GM12878 (cell line): ENCODE results near the gene MXRA8. TPM values are rescaled to one million over a fixed set of nuclear protein-coding genes. Genes with fewer than 3 reads are reported as not detected.

Experiments used
- ASH2L ChIP-seq: fragments of 300-600, 200-600 bp; sonication (generic); IDR thresholded peaks from 2 replicates; pipeline ENCODE4 v1.6.1; 2017; ENCODE audit warnings: low read depth, mild to moderate bottlenecking, borderline replicate concordance
- CBFB ChIP-seq: IDR thresholded peaks from 2 replicates; pipeline ENCODE4 v1.6.1; 2016; ENCODE audit warnings: antibody characterized with exemption, low read depth
- CBX5 ChIP-seq: sonication (generic); IDR thresholded peaks from 2 replicates; pipeline ENCODE4 v1.6.1; 2016; ENCODE audit warnings: low read depth, moderate library complexity, mild to moderate bottlenecking, inconsistent platforms
- CHD1 ChIP-seq: IDR thresholded peaks from 2 replicates; pipeline ENCODE4 v1.6.1; 2012; ENCODE audit warnings: low read depth, low read length, improper control_type of control experiment
- CREB1 ChIP-seq: IDR thresholded peaks from 2 replicates; pipeline ENCODE4 v1.6.1; 2012; ENCODE audit warnings: low read depth, mild to moderate bottlenecking, inconsistent platforms
- DPF2 ChIP-seq: fragments of 450-650 bp; IDR thresholded peaks from 2 replicates; pipeline ENCODE4 v1.6.1; 2017; ENCODE audit warnings: mild to moderate bottlenecking
- HCFC1 ChIP-seq: fragments of 150-350 bp; IDR thresholded peaks from 2 replicates; pipeline ENCODE4 v1.6.1; 2014; ENCODE audit warnings: low read length
- HSF1 ChIP-seq: fragments of 150-350 bp; IDR thresholded peaks from 2 replicates; pipeline ENCODE4 v1.6.1; 2014; ENCODE audit warnings: mild to moderate bottlenecking, low read depth, low read length
- IKZF1 ChIP-seq: fragments of 450-650 bp; conservative IDR thresholded peaks from 2 replicates; pipeline ENCODE4 v1.6.1; 2017; ENCODE audit warnings: antibody characterized with exemption, mild to moderate bottlenecking
- JUNB ChIP-seq: IDR thresholded peaks from 2 replicates; pipeline ENCODE4 v1.6.1; 2016; ENCODE audit warnings: antibody characterized with exemption, mild to moderate bottlenecking
- NFIC ChIP-seq: IDR thresholded peaks from 2 replicates; pipeline ENCODE4 v1.6.1; 2012; ENCODE audit warnings: low read depth, mild to moderate bottlenecking, inconsistent platforms, low read length, moderate library complexity
- NFXL1 ChIP-seq: fragments of 450-650 bp; IDR thresholded peaks from 2 replicates; pipeline ENCODE4 v1.6.1; 2017; ENCODE audit warnings: antibody characterized with exemption, mild to moderate bottlenecking, borderline replicate concordance
- POLR2A ChIP-seq: IDR thresholded peaks from 2 replicates; pipeline ENCODE4 v1.6.1; 2011; ENCODE audit warnings: low read depth, mild to moderate bottlenecking, low read length
- POLR2AphosphoS2 ChIP-seq: IDR thresholded peaks from 2 replicates; pipeline ENCODE4 v1.6.1; 2011; ENCODE audit warnings: low read depth, mild to moderate bottlenecking, low read length, improper control_type of control experiment, moderate library complexity
- RAD21 ChIP-seq: IDR thresholded peaks from 2 replicates; pipeline ENCODE4 v1.6.1; 2011; ENCODE audit warnings: mild to moderate bottlenecking, low read depth, low read length, moderate library complexity; ENCODE audit not compliant: insufficient read depth
- RELA ChIP-seq: fragments of 450-650 bp; IDR thresholded peaks from 2 replicates; pipeline ENCODE4 v1.8.0; 2014; ENCODE audit warnings: borderline replicate concordance; ENCODE audit not compliant: partially characterized antibody
- SIN3A ChIP-seq: IDR thresholded peaks from 2 replicates; pipeline ENCODE4 v1.6.1; 2012; ENCODE audit warnings: low read depth, low read length, improper control_type of control experiment
- SIX5 ChIP-seq: IDR thresholded peaks from 2 replicates; pipeline ENCODE4 v1.6.1; 2011; ENCODE audit warnings: mild to moderate bottlenecking, low read depth, low read length, moderate library complexity; ENCODE audit not compliant: severe bottlenecking
- SMARCA5 ChIP-seq: fragments of 450-650 bp; IDR thresholded peaks from 2 replicates; pipeline ENCODE4 v1.6.1; 2017; ENCODE audit warnings: mild to moderate bottlenecking
- SREBF1 ChIP-seq: IDR thresholded peaks from 2 replicates; pipeline ENCODE4 v1.6.1; 2012; ENCODE audit warnings: mild to moderate bottlenecking, low read length
- SREBF2 ChIP-seq: IDR thresholded peaks from 2 replicates; pipeline ENCODE4 v1.6.1; 2012; ENCODE audit warnings: mild to moderate bottlenecking, low read length
- ZSCAN29 ChIP-seq: fragments of 450-650 bp; IDR thresholded peaks from 2 replicates; pipeline ENCODE4 v1.6.1; 2017; ENCODE audit warnings: mild to moderate bottlenecking, moderate library complexity
- polyA plus RNA-seq, 11 experiments: library from polyadenylated mRNA; depleted of rRNA in 4 of 11; unstranded in 6 of 11; stranded (reverse) in 5 of 11; fragments of >200 nt; fragmentation: Nextera tagmentation in 4 of 11; fragmentation: Illumina TruSeq in 1 of 11; extraction: Ambion mirVana in 4 of 11; extraction: Trizol in 1 of 11; gene quantifications; 1 replicate in 1 of 11; 2 replicates in 10 of 11; pipeline versions ENCODE4 v1.2.1 to v1.2.3, GENCODE V29; 2011 to 2016; ENCODE audit warnings: inconsistent platforms in 2 of 11, missing spikeins in 2 of 11, low read depth in 1 of 11
- total RNA-seq, 4 experiments: library from RNA; depleted of rRNA in 3 of 4; stranded (reverse); fragments of >200 nt in 3 of 4; fragmentation: Illumina TruSeq in 1 of 4; extraction: Trizol in 1 of 4; gene quantifications; 2 replicates each; pipeline versions ENCODE4 v1.2.1 to v1.2.3, GENCODE V29; 2013 to 2021
- TF ChIP-seq, protein P1 (sequence below): IDR thresholded peaks from 2 replicates; pipeline ENCODE4 v1.6.1; 2012; ENCODE audit warnings: low read depth, low read length, improper control_type of control experiment
- TF ChIP-seq, protein P2 (sequence below): fragments of 450-650 bp; formaldehyde crosslinking; IDR thresholded peaks from 2 replicates; pipeline ENCODE4 v1.4.0; 2020; ENCODE audit warnings: mild to moderate bottlenecking, moderate library complexity
- TF ChIP-seq, protein P3 (sequence below): fragments of 450-650 bp; IDR thresholded peaks from 2 replicates; pipeline ENCODE4 v1.6.1; 2016; ENCODE audit warnings: mild to moderate bottlenecking

Gene MXRA8
- total and polyA plus RNA-seq, 10 of the 15 experiments (the other 5 are each of a cell fraction or from before 2014, with no cell fraction given) = 0.11 to 0.54 (median 0.21) TPM; not detected in 6

GRCh38 chr1:1371746-1372711, 13.7 kb upstream of the MXRA8 start (continued):
- TF ChIP-seq, protein P1, sequence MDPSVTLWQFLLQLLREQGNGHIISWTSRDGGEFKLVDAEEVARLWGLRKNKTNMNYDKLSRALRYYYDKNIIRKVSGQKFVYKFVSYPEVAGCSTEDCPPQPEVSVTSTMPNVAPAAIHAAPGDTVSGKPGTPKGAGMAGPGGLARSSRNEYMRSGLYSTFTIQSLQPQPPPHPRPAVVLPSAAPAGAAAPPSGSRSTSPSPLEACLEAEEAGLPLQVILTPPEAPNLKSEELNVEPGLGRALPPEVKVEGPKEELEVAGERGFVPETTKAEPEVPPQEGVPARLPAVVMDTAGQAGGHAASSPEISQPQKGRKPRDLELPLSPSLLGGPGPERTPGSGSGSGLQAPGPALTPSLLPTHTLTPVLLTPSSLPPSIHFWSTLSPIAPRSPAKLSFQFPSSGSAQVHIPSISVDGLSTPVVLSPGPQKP = no peak
- no peak for TF ChIP-seq POLR2AphosphoS2
- peak; percentile 43; the same call in 1 of the 2 replicates for TF ChIP-seq POLR2A
- TF ChIP-seq CHD1 = no peak
- TF ChIP-seq SREBF2 = no peak
- TF ChIP-seq SMARCA5 = 0 out of 2 replicates have a peak, but pooled peaks have one; percentile 34
- no peak for TF ChIP-seq JUNB
- TF ChIP-seq SREBF1 = no peak
- no peak for TF ChIP-seq HCFC1
- TF ChIP-seq RELA = no peak
- no peak for TF ChIP-seq NFIC
- peak; percentile 75 for TF ChIP-seq IKZF1
- TF ChIP-seq, protein P2, sequence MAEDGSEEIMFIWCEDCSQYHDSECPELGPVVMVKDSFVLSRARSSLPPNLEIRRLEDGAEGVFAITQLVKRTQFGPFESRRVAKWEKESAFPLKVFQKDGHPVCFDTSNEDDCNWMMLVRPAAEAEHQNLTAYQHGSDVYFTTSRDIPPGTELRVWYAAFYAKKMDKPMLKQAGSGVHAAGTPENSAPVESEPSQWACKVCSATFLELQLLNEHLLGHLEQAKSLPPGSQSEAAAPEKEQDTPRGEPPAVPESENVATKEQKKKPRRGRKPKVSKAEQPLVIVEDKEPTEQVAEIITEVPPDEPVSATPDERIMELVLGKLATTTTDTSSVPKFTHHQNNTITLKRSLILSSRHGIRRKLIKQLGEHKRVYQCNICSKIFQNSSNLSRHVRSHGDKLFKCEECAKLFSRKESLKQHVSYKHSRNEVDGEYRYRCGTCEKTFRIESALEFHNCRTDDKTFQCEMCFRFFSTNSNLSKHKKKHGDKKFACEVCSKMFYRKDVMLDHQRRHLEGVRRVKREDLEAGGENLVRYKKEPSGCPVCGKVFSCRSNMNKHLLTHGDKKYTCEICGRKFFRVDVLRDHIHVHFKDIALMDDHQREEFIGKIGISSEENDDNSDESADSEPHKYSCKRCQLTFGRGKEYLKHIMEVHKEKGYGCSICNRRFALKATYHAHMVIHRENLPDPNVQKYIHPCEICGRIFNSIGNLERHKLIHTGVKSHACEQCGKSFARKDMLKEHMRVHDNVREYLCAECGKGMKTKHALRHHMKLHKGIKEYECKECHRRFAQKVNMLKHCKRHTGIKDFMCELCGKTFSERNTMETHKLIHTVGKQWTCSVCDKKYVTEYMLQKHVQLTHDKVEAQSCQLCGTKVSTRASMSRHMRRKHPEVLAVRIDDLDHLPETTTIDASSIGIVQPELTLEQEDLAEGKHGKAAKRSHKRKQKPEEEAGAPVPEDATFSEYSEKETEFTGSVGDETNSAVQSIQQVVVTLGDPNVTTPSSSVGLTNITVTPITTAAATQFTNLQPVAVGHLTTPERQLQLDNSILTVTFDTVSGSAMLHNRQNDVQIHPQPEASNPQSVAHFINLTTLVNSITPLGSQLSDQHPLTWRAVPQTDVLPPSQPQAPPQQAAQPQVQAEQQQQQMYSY (CRISPR knock-in tag) = no peak
- no peak for TF ChIP-seq ASH2L
- no peak for TF ChIP-seq SIN3A
- no peak for TF ChIP-seq CREB1
- TF ChIP-seq RAD21 = peak; percentile 60
- no peak for TF ChIP-seq NFXL1
- TF ChIP-seq DPF2 = 0 out of 2 replicates have a peak, but pooled peaks have one; percentile 27
- no peak for TF ChIP-seq CBFB
- no peak for TF ChIP-seq HSF1
- TF ChIP-seq CBX5 = no peak
- TF ChIP-seq SIX5 = no peak
- TF ChIP-seq, protein P3, sequence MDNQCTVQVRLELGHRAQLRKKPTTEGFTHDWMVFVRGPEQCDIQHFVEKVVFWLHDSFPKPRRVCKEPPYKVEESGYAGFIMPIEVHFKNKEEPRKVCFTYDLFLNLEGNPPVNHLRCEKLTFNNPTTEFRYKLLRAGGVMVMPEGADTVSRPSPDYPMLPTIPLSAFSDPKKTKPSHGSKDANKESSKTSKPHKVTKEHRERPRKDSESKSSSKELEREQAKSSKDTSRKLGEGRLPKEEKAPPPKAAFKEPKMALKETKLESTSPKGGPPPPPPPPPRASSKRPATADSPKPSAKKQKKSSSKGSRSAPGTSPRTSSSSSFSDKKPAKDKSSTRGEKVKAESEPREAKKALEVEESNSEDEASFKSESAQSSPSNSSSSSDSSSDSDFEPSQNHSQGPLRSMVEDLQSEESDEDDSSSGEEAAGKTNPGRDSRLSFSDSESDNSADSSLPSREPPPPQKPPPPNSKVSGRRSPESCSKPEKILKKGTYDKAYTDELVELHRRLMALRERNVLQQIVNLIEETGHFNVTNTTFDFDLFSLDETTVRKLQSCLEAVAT = no peak
- no peak for TF ChIP-seq ZSCAN29
